Activated CD8-positive, alpha-beta memory T cell treated with anti-CD3 and anti-CD28 coated beads for 36 hours (primary cell): Measurements from ENCODE around the gene CDK11B. TPM values are rescaled to one million over a fixed set of nuclear protein-coding genes. Genes with fewer than 3 reads are reported as not detected.

Source experiments
- CTCF ChIA-PET: fragments of 350-600 bp; sonication (Branson Sonifier 250); formaldehyde crosslinking; loops from one replicate; lab custom pipeline; 2021; ENCODE audit warnings: antibody characterized with exemption; lab: Charles Lee
- POLR2A ChIA-PET: fragments of 350-600 bp; sonication (Branson Sonifier 250); formaldehyde crosslinking; loops from one replicate; lab custom pipeline; 2021; ENCODE audit warnings: antibody characterized with exemption; lab: Charles Lee
- total RNA-seq, 2 experiments: library from RNA; stranded (reverse); gene quantifications; one replicate each; pipeline ENCODE4 v1.2.3, GENCODE V29; 2021

Gene CDK11B
- total RNA-seq, 2 experiments from 2014 or later = 41.1 to 44.3 TPM

GRCh38 chr1:1630965-1631781 lies 27.6 kb downstream of the CDK11B start:
- ChIA-PET CTCF (interaction anchor here (1.0 to 1.1 kb wide), 2 partner anchors 17 to 73 kb away, joined by 3 to 6 read pairs; no protein-coding TSS in a partner anchor), POLR2A (interaction anchor here (1.6 kb wide), 1 partner anchor 16 kb away, joined by 11 read pairs; the partner anchor contains the start of gene MIB2)

- ChIA-PET CTCF (interaction anchor here (1.0 to 1.1 kb wide), 2 partner anchors 16 to 72 kb away, joined by 3 to 6 read pairs; no protein-coding TSS in a partner anchor), POLR2A (interaction anchor here (0.6 to 1.6 kb wide), 5 partner anchors 15 to 289 kb away, joined by 3 to 11 read pairs (median 5); partner anchors contain the start of genes CCNL2 and MIB2)
Observed at GRCh38 chr1:1630191-1630964, 28.4 kb downstream of the CDK11B start.

GRCh38 chr1:1629430-1630190 lies 29.2 kb downstream of the CDK11B start:
- ChIA-PET POLR2A (interaction anchor here (0.6 to 1.6 kb wide), 7 partner anchors 14 to 290 kb away, joined by 3 to 11 read pairs (median 4); partner anchors contain the start of genes CCNL2 and MIB2), CTCF (no interaction called here)

- ChIA-PET POLR2A (interaction anchor here (0.6 to 1.6 kb wide), 5 partner anchors 13 to 82 kb away, joined by 3 to 14 read pairs (median 4); partner anchors contain the start of gene MIB2), CTCF (no interaction called here)
Observed at GRCh38 chr1:1628754-1629429, 29.9 kb downstream of the CDK11B start.

- ChIA-PET CTCF (no interaction called here), POLR2A (interaction anchor here (0.6 to 1.6 kb wide), 5 partner anchors 13 to 81 kb away, joined by 3 to 14 read pairs (median 4); partner anchors contain the start of gene MIB2)
Observed at GRCh38 chr1:1627829-1628753, 30.7 kb downstream of the CDK11B start.

GRCh38 chr1:1627261-1627828 lies 31.5 kb downstream of the CDK11B start:
- POLR2A ChIA-PET = no interaction called here
- CTCF ChIA-PET = no interaction called here

GRCh38 chr1:1626207-1627141 lies 32.3 kb downstream of the CDK11B start:
- ChIA-PET CTCF (interaction anchor here (0.6 kb wide), 1 partner anchor 47 kb away, joined by 4 read pairs; no protein-coding TSS in a partner anchor), POLR2A (no interaction called here)

GRCh38 chr1:1625824-1626206 lies 33.0 kb downstream of the CDK11B start:
- ChIA-PET CTCF (interaction anchor here (0.6 kb wide), 1 partner anchor 48 kb away, joined by 4 read pairs; no protein-coding TSS in a partner anchor), POLR2A (no interaction called here)

GRCh38 chr1:1625404-1625775 lies 33.4 kb downstream of the CDK11B start:
- CTCF ChIA-PET = interaction anchor here (0.6 kb wide), 1 partner anchor 48 kb away, joined by 4 read pairs; no protein-coding TSS in a partner anchor
- POLR2A ChIA-PET = no interaction called here

GRCh38 chr1:1624443-1625403 lies 34.1 kb downstream of the CDK11B start:
- ChIA-PET POLR2A (no interaction called here), CTCF (no interaction called here)

GRCh38 chr1:1623631-1624442 lies 35.0 kb downstream of the CDK11B start:
- POLR2A ChIA-PET = no interaction called here
- CTCF ChIA-PET = no interaction called here

- POLR2A ChIA-PET = no interaction called here
- CTCF ChIA-PET = no interaction called here
Observed at GRCh38 chr1:1623181-1623630, 35.6 kb downstream of the CDK11B start.

GRCh38 chr1:1622788-1623094 lies 36.1 kb downstream of the CDK11B start:
- CTCF ChIA-PET = no interaction called here
- POLR2A ChIA-PET = no interaction called here
